ENCODE results near the gene XRCC4.

XRCC4 gene

GRCh38 chr5:83076742-83077661 is at the start of gene XRCC4, which contains the start of gene TMEM167A:
TSS of gene XRCC4 (plus strand) at chr5:83077547. CDS start at chr5:83104920, 27,373 bp downstream.
TSS of gene TMEM167A (minus strand) at chr5:83077394. CDS start at chr5:83077323, 71 bp downstream.
- H3K4me3 ChIP-seq (ENCODE audit: low read depth, low read length), result peak within 1 kb of the TSS; percentile 85

GRCh38 chr5:83029912-83030311 is 47.4 kb upstream of the XRCC4 start:
- peak; percentile 25 for DNase-seq (ENCODE audit: low read depth)
- H3K4me3 ChIP-seq (ENCODE audit: low read depth, low read length), result no peak overlapping the region

More at GRCh38 chr5:83076742-83077661, at the start of gene XRCC4, which contains the start of gene TMEM167A:
- DNase-seq (ENCODE audit: low read depth), result peak; percentile 97

- no peak overlapping the region for H3K4me3 ChIP-seq (ENCODE audit: low read depth, low read length)
- DNase-seq (ENCODE audit: low read depth), result no peak
These were observed 46.0 kb upstream of the XRCC4 start for GRCh38 chr5:83031381-83031780.

- H3K4me3 ChIP-seq (ENCODE audit: low read depth, low read length), result no peak overlapping the region
These were observed 43.3 kb upstream of the XRCC4 start for GRCh38 chr5:83034036-83034435.

GRCh38 chr5:83034528-83035207 is 42.7 kb upstream of the XRCC4 start:
- no peak for DNase-seq (ENCODE audit: low read depth)
- H3K4me3 ChIP-seq (ENCODE audit: low read depth, low read length), result no peak overlapping the region

More at GRCh38 chr5:83034036-83034435, 43.3 kb upstream of the XRCC4 start:
- no peak for DNase-seq (ENCODE audit: low read depth)

GRCh38 chr5:83035373-83036100 is 41.8 kb upstream of the XRCC4 start:
- DNase-seq (ENCODE audit: low read depth), result peak; percentile 31
- H3K4me3 ChIP-seq (ENCODE audit: low read depth, low read length), result no peak overlapping the region

- DNase-seq (ENCODE audit: low read depth), result no peak
- no peak overlapping the region for H3K4me3 ChIP-seq (ENCODE audit: low read depth, low read length)
These were observed 40.3 kb upstream of the XRCC4 start for GRCh38 chr5:83036991-83037575.

GRCh38 chr5:83038924-83039323 is 38.4 kb upstream of the XRCC4 start:
- no peak for DNase-seq (ENCODE audit: low read depth)
- no peak overlapping the region for H3K4me3 ChIP-seq (ENCODE audit: low read depth, low read length)

- DNase-seq (ENCODE audit: low read depth), result no peak
These were observed 34.8 kb upstream of the XRCC4 start for GRCh38 chr5:83042507-83042906.

GRCh38 chr5:83044926-83045325 is 32.4 kb upstream of the XRCC4 start:
- no peak overlapping the region for H3K4me3 ChIP-seq (ENCODE audit: low read depth, low read length)
- DNase-seq (ENCODE audit: low read depth), result no peak

More at GRCh38 chr5:83042507-83042906, 34.8 kb upstream of the XRCC4 start:
- no peak overlapping the region for H3K4me3 ChIP-seq (ENCODE audit: low read depth, low read length)

GRCh38 chr5:83048277-83048676 is 29.1 kb upstream of the XRCC4 start:
- no peak overlapping the region for H3K4me3 ChIP-seq (ENCODE audit: low read depth, low read length)
- no peak for DNase-seq (ENCODE audit: low read depth)

- H3K4me3 ChIP-seq (ENCODE audit: low read depth, low read length), result no peak overlapping the region
- no peak for DNase-seq (ENCODE audit: low read depth)
These were observed 28.5 kb upstream of the XRCC4 start for GRCh38 chr5:83048811-83049210.

- no peak overlapping the region for H3K4me3 ChIP-seq (ENCODE audit: low read depth, low read length)
- DNase-seq (ENCODE audit: low read depth), result no peak
These were observed 27.9 kb upstream of the XRCC4 start for GRCh38 chr5:83049370-83049885.

- H3K4me3 ChIP-seq (ENCODE audit: low read depth, low read length), result no peak overlapping the region
- DNase-seq (ENCODE audit: low read depth), result no peak
These were observed 26.5 kb upstream of the XRCC4 start for GRCh38 chr5:83050723-83051340.

GRCh38 chr5:83055166-83055565 is 22.2 kb upstream of the XRCC4 start:
- DNase-seq (ENCODE audit: low read depth), result no peak
- H3K4me3 ChIP-seq (ENCODE audit: low read depth, low read length), result no peak overlapping the region

- DNase-seq (ENCODE audit: low read depth), result no peak
- H3K4me3 ChIP-seq (ENCODE audit: low read depth, low read length), result no peak overlapping the region
These were observed 18.6 kb upstream of the XRCC4 start for GRCh38 chr5:83058726-83059125.

GRCh38 chr5:83059341-83059740 is 18.0 kb upstream of the XRCC4 start:
- no peak overlapping the region for H3K4me3 ChIP-seq (ENCODE audit: low read depth, low read length)
- no peak for DNase-seq (ENCODE audit: low read depth)

GRCh38 chr5:83066548-83067110 is 10.7 kb upstream of the XRCC4 start:
- DNase-seq (ENCODE audit: low read depth), result no peak
- no peak overlapping the region for H3K4me3 ChIP-seq (ENCODE audit: low read depth, low read length)
